Measurements from ENCODE around the gene SRD5A1.
A peak's percentile ranks its signal among the peaks of the same experiment; 100 is the strongest.
"Not testable (repeated sequence)": the region's sequence is repeated elsewhere in the genome, so short reads cannot be mapped to it uniquely, and the experiment has no call there.

The SRD5A1 gene

DNA sequence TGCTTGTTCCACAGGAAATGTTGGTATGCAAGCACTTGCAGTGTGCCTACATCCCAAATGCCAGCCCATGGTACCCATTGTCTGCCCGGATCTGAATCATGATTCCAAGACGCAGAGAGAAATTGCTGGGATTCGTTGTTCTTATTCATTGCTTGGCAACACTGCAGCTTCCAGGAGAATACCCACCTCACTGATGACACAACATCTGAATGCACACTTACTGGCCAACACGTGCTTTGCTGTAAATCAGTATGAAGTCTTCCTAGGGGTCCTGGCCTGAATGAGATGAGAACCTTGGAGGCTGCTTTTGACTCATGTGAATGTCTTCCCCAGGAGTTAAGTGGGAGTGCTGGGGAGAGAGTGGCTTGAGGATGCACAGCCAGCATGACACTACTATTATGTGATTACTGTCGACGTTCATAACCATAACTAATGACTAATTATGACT lies 11.6 kb downstream of the SRD5A1 start:
- DNase-seq (ENCODE audit: low read depth), result no peak

DNA sequence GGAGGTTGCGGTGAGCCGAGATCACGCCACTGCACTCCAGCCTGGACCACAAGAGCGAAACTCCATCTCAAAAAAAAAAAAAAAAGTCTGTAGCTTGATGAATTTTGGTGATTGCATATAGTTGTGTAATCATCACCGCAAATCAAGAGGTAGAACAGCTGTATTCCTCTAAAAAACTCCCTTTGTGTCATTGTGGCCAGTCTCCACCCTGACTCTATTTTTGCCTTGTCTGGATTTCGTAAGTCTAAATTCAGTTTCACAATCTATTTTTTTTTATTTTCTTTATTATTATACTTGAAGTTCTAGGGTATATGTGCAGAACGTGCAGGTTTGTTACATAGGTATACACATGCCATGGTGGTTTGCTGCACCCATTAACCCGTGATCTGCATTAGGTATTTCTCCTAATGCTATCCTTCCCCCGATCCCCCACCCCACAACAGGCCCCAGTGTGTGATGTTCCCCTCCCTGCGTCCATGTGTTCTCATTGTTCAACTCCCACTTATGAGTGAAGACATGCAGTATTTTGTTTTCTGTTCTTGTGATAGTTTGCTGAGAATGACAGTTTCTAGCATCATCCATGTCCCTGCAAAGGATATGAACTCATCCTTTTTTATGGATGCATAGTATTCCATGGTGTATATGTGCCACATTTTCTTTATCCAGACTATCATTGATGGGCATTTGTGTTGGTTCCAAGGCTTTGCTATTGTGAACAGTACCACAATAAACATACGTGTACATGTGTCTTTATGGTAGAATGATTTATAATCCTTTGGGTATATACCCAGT lies 12.5 kb downstream of the SRD5A1 start:
- peak; percentile 47 for DNase-seq (ENCODE audit: low read depth)

DNA sequence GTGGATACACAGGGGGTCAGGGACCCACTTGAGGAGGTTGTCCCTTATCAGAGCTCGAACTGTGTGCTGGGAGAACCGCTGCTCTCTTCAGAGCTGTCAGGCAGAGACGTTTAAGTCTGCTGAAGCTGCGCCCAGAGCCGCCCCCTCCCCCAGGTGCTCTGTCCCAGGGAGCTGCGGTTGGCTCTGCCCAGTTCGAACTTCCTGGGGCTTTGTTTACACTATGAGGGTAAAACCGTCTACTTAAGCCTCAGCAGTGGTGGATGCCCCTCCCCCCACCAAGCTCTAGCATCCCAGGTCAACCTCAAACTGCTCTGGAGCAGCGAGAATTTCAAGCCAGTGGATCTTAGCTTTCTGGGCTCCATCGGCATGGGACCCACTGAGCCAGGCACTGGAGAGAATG lies 15.9 kb downstream of the SRD5A1 start:
- no peak for DNase-seq (ENCODE audit: low read depth)

DNA sequence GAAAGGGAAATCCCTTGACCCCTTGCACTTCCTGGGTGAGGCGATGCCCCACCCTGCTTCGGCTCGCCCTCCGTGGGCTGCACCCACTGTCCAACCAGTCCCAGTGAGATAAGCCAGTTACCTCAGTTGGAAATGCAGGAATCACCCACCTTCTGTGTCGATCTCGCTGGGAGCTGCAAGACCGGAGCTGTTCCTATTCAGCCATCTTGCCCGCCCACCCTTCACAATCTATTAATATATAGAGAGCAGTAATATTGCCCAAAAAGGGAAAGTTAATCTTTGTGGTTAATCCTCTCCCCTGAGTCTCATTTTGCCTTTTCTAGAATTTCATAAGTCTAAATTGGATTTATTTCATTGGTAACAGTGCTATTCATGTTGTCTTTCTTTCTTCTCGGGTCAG lies 16.4 kb downstream of the SRD5A1 start:
- DNase-seq (ENCODE audit: low read depth), result no peak

DNA sequence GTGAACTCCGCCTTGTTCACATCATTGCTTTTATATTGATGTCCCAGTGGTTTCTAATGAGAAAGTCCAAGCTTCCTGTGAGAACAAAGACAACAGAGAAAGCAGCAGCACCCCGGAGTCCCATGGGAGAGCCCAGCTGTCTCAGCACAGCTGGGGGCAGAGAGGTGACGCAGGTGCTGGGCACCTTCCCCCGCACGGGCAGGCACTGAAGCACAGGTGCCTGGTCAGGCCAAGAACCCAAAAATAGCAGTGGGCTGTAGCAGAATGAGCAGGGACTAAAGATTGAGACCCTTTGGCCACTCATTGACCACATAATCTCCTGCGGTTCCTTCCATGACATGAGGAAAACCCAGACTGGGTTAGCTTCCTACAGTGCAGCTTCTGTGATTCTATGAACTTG lies 18.8 kb downstream of the SRD5A1 start:
- no peak for DNase-seq (ENCODE audit: low read depth)

DNA sequence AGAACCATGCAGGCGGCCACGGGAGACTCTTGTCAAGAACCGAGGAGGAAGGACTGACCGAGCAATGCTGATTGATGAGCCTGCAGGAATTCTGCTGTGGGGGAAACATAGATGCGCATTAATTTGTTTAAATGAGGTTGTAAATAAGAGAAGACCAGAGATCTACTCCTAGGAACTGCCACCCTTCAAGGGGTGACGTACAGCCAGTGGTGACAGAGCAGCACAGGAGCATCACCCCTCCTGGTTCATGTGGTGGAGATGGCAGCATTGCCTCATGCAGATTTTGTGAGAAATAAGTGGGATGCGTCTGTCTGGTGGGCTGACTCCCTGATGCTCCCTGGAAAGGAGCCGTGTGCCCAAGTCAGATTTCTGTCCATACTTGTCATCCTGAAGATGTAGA lies 22.2 kb downstream of the SRD5A1 start:
- no peak for DNase-seq (ENCODE audit: low read depth)

DNA sequence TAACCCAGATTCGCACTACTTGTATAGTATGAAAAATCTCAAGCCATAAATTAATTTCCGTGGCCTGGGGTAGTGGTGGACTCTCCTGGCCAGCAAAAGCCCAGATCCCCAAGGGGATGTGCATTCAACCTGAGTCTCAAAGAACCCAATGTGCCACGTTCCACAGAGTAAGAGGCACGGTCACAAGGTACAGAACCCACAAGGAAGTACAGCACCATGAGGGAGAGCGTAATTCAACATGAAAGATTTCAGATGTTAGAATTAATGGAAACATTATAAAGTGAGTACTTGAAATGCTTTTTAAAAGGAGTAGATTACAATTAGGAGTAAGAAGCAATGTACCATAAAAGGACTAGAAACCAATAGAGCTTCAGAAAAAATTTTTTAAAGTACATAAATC lies 23.4 kb downstream of the SRD5A1 start:
- DNase-seq (ENCODE audit: low read depth), result no peak

DNA sequence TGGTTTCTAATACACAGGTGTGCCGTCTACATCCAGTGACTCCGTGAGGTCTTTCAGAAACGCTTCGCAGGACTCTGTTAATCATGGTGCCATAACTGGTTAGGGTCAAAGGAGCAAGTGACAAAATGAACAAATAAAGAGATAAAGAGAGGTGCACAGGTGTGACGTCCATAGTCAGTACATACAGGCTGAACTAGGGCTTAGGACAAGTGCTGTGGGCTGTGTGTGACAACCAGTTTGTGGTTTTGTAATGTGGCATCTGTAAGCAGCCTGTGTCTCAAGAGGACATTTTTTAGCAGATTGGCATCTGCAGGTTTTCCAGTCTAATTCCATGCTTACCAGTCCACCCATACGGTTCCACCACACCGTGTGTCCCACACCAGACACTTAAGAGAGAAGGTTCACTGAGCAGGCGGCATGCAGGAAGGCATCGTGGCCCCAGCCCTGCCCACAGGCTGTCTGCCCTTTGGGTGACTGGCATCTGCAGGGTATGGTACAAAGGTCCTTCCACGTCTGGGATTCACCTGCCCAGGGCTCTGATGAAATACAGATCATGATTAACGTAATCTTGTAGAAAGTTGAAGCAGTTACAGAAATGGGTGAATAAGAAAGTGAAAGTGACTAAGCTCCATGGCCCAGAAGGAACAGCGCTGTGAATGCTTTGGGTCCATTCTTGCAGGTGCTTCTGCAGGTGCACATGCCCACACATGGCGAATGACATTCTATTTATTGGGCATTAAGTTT lies 26.9 kb downstream of the SRD5A1 start:
- DNase-seq (ENCODE audit: low read depth), result no peak

DNA sequence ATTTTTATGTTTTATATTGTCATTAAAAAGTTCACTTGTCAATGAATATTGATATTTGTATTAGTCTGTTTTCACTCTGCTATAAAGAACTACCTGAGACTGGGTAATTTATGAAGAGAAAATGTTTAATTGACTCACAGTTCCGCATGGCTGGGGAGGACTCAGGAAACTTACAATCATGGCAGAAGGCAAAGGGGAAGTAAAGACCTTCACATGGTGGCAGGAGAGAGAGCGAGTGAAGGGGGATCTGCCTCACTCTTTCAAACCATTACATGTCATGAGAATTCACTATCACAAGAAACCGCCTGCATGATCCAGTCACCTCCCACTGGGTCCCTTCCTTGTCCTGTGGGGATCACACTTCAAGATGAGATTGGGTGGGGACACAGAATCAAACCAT lies 27.4 kb downstream of the SRD5A1 start:
- no peak for DNase-seq (ENCODE audit: low read depth)

DNA sequence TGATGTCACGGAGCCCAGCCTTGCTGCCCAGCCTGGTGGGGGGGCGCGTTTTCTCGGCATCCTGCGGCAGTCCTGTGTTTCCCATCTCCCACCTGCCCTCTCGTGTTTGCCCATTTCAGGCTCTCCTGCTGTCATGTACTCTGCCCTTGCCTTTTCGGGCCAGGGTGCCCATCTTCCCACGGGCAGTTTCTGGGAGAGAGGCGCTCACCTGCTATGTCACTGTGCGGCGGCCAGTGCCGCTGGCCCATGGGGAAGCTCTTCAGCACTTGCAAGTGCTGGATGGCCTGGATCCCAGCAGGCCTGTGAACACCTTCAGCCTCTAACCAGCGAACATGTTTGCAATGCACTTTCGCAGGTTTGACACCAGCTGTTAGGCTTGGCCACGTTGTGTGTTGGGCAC lies 33.5 kb downstream of the SRD5A1 start:
- DNase-seq (ENCODE audit: low read depth), result no peak

DNA sequence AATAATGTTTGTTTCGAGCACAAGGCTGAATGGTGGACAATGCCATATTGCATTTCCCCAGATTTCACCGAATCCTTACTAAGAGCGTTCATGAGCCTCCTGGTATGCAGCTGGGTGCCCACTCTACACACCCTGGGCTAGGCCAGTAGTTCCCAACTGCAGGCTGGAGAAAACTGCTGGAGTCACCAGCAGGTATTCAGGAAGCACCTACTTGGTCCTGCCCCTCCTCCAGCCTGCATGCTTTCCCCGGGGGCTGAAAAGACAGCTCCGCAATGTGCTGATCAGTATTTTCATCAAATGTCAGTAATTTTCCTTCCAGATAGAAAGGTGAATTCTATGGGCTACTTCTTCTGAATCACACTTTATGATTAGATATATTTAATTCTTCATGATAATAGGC lies 34.4 kb downstream of the SRD5A1 start:
- no peak for DNase-seq (ENCODE audit: low read depth)

DNA sequence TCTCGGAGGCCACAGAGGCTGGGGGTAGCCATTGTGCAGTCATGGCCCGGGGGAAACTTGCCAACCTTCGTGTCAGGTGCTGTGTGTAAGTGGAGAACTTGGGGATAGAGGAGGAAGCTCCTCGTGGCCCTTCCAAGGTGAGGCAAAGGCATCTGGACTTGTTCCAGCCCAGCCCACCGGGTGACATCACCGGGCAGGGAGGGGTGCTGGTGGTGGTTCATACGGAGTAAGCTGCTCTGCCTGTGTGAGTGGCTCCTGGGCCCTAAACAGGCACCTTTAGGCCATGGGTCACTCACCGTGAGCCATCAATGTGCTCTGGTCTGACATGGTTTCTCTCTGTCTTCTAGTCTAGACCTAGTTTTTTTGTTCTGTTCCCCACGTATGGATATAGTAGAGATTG lies 35.5 kb downstream of the SRD5A1 start:
- DNase-seq (ENCODE audit: low read depth), result not testable (repeated sequence)

DNA sequence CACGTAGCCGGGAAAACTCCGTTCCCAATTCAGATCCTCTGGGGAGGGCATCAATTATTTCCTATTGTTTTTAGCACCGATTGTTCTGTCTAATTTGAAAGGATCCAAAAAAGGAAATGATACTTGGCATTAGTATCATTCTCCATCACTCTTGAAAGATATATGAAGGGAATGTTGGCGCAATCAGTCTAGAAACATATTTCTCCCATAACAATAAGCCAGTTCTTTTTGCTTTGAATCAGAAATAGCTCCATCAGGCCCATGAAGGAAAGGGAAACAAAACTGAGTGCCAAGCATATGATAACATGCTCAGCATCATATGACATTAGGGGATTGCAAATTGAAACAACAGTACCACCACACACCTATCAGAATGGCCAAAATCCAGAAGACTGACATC lies 39.8 kb downstream of the SRD5A1 start:
- DNase-seq (ENCODE audit: low read depth), result no peak

DNA sequence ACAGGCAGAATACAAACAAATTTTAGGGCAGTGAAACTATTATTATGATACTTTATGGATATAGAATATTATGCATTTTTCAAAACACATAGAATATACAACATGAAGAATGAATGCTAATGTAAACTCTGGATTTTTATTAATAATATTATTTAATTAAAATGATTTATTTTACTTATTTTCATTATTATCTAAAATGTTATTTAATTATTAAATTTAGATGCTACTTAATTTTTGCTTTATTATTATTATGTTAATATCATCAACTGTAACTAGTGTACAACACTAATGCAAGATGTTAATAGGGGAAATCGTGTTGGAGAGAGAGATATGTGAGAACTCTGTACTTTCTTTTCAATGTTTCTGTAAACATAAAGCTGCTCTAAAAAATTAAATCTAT lies 40.7 kb downstream of the SRD5A1 start:
- DNase-seq (ENCODE audit: low read depth), result no peak

DNA sequence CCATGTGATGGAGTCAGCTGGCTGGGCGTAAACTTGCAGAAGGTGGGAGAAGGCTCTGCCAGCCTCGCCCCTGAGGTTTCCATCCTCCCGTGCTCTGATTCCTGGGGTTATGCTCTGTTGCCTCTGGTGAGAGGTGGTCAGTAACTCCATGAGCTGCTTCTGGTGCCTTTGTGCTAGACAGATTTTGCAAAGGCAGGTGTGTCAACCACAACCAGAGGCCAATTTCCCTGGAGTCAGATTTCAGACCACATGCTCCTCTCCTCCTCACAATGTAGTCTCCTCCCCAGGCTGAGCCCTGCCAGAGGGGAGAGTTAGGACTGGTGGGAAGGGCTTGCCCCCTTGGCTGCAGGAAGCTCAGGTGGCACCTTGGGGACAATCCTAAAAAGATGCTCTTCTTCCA lies 41.2 kb downstream of the SRD5A1 start:
- DNase-seq (ENCODE audit: low read depth), result no peak

DNA sequence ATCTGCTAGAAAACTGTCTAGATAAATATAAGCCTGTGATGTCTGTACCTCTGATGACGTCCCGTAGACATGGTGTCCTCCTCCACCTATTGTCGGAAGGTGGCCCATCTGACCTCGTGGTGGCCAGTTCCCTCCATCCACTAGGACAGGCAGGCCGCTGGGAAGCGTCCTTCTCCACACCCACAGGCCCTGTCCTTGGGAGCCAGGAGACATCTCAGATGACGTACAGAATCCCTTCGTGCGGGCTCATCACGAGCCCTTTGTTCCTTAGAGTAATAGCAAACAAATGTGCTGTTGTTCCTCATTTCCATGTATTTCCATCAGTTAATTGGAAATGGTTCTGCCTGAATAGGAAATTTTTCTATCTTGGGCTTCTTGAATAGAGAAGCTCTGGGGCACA lies 41.6 kb downstream of the SRD5A1 start:
- DNase-seq (ENCODE audit: low read depth), result no peak

DNA sequence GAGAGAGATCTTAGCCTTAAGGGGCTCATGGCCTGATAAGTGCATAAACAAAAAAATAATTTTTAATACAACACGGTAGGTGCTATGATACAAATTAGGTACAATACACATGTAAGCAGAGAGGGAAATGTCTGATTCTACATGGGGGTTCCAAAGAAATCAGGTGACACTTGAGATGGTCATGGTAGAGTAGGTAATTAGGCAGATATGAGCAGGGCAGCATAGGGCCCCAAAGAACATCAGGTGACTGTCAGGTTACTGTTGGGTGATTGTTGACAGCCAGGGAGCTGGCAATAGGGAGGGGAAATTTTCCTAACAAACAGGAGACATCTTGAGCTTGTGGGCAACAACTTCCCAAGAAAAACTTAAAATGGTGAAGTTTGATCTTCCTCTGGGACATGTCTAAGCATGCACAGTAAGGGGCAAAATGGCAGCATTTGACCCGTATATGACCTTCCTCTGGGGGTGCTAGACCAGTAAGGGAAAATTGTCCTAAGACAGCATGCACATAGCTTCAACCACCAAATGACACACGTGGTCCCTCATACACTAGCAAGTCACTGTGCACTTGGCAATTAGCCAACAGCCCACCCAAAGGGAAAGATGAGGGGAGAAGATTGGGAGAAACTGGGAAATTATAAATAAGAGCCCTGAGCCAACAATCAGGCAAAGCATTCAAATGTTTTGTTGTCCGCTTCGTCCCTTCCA lies 42.7 kb downstream of the SRD5A1 start:
- no peak for DNase-seq (ENCODE audit: low read depth)

DNA sequence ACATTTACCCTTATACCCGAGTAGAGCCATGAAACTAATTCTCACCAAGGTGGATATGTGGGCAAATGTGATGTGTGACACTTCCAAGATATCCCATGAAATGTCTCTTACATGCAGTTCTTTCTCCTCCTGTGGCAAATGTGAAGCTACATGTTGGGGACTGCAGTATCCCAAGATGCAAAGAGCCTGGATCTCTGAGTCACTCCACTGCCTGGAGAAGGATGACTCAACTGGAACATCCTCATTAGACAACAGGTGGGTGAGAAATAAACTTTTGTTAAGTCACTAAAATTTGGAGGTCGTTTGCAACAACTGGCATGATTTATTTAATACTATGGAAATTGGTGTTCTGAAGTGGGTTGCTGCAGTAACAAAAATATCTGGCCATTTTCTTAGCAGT lies 43.5 kb downstream of the SRD5A1 start:
- no peak for DNase-seq (ENCODE audit: low read depth)

DNA sequence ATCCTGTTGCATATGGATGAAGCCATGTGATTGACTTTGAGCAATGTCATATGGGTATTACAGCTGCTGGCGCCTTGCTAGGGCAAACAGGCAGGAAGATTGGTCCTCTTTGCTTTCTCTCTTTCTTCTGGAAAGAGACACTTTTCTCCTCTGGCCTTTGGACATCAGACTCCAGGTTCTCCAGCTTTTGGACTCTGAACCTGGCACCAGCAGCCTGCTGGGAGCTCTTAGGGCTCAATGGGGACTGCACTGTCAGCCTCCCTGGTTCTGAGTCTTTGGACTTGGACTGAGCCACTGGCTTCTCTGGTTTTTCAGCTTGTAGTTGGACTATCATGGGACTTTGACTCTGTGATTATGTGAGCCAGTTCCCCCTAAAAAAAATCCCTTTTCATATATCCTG lies 45.1 kb downstream of the SRD5A1 start:
- no peak for DNase-seq (ENCODE audit: low read depth)

DNA sequence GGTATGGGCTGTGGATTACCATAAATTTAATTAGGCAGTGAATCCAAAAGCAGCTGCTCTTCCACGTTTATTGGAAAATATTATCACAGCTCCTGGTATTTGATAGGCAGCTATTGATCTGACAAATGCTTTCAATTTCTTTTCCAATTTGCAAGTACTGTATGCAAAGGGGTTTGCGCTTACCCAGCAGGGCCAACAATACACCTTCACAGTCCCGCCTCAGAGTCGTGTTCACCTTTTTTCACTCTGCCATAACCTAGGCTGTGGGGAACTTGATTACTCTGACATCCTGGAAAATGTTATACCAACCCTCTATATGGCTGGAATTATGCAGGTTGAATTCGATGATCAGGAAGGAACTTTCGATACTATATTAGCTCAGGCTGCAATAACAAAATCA lies 47.7 kb downstream of the SRD5A1 start:
- DNase-seq (ENCODE audit: low read depth), result no peak

DNA sequence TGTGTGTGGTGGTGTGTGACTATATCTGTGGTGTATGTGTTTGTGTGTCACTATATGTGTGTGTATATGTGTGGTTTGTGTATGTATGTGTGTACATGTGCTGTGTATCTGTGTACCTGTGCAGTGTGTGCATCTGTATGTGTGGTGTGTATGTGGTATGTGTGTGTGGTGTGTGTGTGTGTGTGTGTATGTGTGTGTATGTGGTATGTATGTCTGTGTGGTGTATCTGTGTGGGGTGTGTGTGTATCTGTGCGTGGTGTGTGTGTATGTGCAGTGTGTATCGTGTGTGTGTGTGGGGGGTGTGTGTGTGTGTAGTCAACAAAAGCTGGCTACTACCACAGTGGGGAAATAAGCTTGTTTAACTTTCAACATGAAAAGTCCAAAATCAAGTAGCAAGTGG lies 48.4 kb downstream of the SRD5A1 start:
- no peak for DNase-seq (ENCODE audit: low read depth)

DNA sequence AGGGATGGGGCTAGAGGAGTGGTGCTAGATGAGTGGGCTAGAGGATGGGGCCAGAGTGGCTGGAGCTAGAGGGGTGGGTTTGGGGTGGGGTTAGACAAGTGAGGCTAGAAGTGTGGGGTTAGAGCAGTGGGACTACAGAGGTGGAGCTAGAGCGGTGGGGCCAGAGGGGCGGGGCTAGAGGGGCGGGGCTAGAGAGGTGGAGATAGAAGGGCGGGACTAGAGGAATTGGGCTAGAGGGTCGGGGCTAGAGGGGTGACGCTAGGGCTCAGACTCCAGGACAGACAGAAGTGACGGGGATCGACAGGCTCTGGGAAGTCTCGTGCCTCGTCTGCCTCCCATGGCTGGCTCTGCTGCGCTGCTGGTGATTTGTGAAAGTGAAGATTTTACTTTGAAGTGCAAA lies 49.0 kb downstream of the SRD5A1 start:
- no peak for DNase-seq (ENCODE audit: low read depth)

DNA sequence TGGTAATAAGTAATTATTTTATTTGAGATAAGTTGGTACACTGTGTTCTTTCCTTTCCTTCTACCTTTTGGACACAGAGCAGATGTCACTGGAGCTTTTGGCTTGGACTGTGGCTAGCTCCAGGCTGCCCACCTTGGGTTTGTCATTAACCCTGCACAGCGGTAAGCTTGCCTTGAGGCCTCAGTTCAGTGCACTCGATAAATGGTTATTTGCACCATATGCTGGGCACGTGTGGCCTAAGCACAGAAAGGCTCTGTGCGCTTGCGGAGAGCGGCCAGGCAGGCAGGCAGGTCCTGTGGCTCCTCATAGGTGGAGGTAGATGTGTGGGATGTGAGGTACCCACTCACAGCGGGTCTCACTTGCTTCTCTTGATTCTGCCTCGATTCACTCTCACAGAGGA lies 50.0 kb downstream of the SRD5A1 start:
- no peak for DNase-seq (ENCODE audit: low read depth)

Measured in fibroblast of gingiva (primary cell).